Spleen (tissue), 11 donors: ENCODE results near the gene CATSPERD. TPM values are rescaled to one million over a fixed set of nuclear protein-coding genes. Genes with fewer than 3 reads are reported as not detected.

Experiments used
- DNase-seq: peaks from one replicate; pipeline ENCODE4 v3.0.0-alpha.2; 2020
- H3K27ac ChIP-seq, 8 donors: fragments of 200-600 bp; sonication (generic) in 7 of 8; 1 replicate in 4 of 8; 2 replicates in 4 of 8; pipeline versions ENCODE4 v1.5.0 to v1.8.0; 2016 to 2021; ENCODE audit warnings: inconsistent platforms in 4 of 8, mild to moderate bottlenecking in 4 of 8, moderate library complexity in 1 of 8
- H3K27me3 ChIP-seq, 7 donors: fragments of 200-600 bp; sonication (generic) in 6 of 7; replicated peaks in 1 of 7; 1 replicate in 4 of 7; 2 replicates in 3 of 7; pipeline versions ENCODE4 v1.5.0 to v1.8.0; 2016 to 2021; ENCODE audit warnings: inconsistent platforms in 3 of 7, mild to moderate bottlenecking in 1 of 7
- H3K36me3 ChIP-seq, 6 donors: fragments of 200-600 bp; sonication (generic) in 5 of 6; 1 replicate in 4 of 6; 2 replicates in 2 of 6; pipeline versions ENCODE4 v1.5.0 to v1.8.0; 2016 to 2021; ENCODE audit warnings: inconsistent platforms in 2 of 6
- H3K4me1 ChIP-seq, 6 donors: fragments of 200-600 bp; sonication (generic) in 5 of 6; 1 replicate in 3 of 6; 2 replicates in 3 of 6; pipeline versions ENCODE4 v1.5.0 to v1.8.0; 2016 to 2021; ENCODE audit warnings: inconsistent platforms in 3 of 6
- H3K4me3 ChIP-seq, 8 donors: fragments of 200-600 bp; sonication (generic) in 7 of 8; 1 replicate in 4 of 8; 2 replicates in 4 of 8; pipeline versions ENCODE4 v1.5.0 to v1.8.0; 2016 to 2021; ENCODE audit warnings: inconsistent platforms in 4 of 8, mild to moderate bottlenecking in 4 of 8, moderate library complexity in 2 of 8
- H3K9me3 ChIP-seq, 8 donors: fragments of 200-600 bp; sonication (generic) in 7 of 8; 1 replicate in 4 of 8; 2 replicates in 4 of 8; pipeline versions ENCODE4 v1.5.0 to v1.8.0; 2016 to 2021; ENCODE audit warnings: inconsistent platforms in 4 of 8
- POLR2A ChIP-seq, 3 donors: fragments of 450-650 bp; IDR thresholded peaks; one replicate each; pipeline ENCODE4 v1.5.1; 2017; ENCODE audit warnings: antibody characterized with exemption in 3 of 3, mild to moderate bottlenecking in 1 of 3
- POLR2AphosphoS5 ChIP-seq, 3 donors: sonication (generic); formaldehyde crosslinking; IDR thresholded peaks; one replicate each; pipeline ENCODE4 v1.5.1; 2017; ENCODE audit warnings: antibody characterized with exemption in 3 of 3
- WGBS, 5 donors: extraction: QIAGEN DNeasy Blood & Tissue Kit in 3 of 5; methylation state at CpG; one replicate each; pipeline versions ENCODE4 v1.1.5 to v1.1.7; 2013 to 2018; 5-methylcytosine and 5-hydroxymethylcytosine counted together
- intact Hi-C: fragments of 100-400 bp; cut with DNase I; formaldehyde crosslinking; loops from one replicate; pipeline ENCODE4 v1.15.0; 2023; ENCODE audit warnings: low total_unique reads
- polyA plus RNA-seq, 3 donors: library from polyadenylated mRNA; stranded (reverse); fragments of 200-250 nt; gene quantifications; one replicate each; pipeline ENCODE4 v1.2.1, GENCODE V29; 2013
- total RNA-seq, 7 donors: library from RNA; depleted of rRNA in 3 of 7; stranded (reverse); fragments of >200 nt in 3 of 7; fragmentation: NEBNext Ultra II Directional in 4 of 7; extraction: Animal tissue kit (Norgen Biotek cat#: 25700) in 4 of 7; gene quantifications; one replicate each; pipeline versions ENCODE4 v1.1.0 to v1.2.1, GENCODE V29; 2016 to 2021
- TF ChIP-seq, protein P1 (sequence below), 11 experiments: fragments of 200-600 bp in 7 of 11; fragments of 450-650 bp in 4 of 11; sonication (generic) in 4 of 11; IDR thresholded peaks in 8 of 11; conservative IDR thresholded peaks in 3 of 11; 1 replicate in 7 of 11; 2 replicates in 4 of 11; pipeline versions ENCODE4 v1.4.0 to v1.8.0; 2016 to 2021; ENCODE audit warnings: antibody characterized with exemption in 11 of 11, inconsistent platforms in 4 of 11, mild to moderate bottlenecking in 1 of 11
- donor health status: healthy with polysubstance abuse.
- donor health status: DM: no; HTN: no; CAD: no; lungs with moderate emphysema.
- donor health status: DM: no; HTN: no; CAD: no.
- donor health status: Bipolar disorder and iron deficiency.
- donor health status: healthy.
- donor health status: DM: no; HTN: no; CAD: no.
- donor health status: DM: yes; HTN: yes; CAD: no.

CATSPERD gene
- total and polyA plus RNA-seq, 10 donors, result not detected

DNA sequence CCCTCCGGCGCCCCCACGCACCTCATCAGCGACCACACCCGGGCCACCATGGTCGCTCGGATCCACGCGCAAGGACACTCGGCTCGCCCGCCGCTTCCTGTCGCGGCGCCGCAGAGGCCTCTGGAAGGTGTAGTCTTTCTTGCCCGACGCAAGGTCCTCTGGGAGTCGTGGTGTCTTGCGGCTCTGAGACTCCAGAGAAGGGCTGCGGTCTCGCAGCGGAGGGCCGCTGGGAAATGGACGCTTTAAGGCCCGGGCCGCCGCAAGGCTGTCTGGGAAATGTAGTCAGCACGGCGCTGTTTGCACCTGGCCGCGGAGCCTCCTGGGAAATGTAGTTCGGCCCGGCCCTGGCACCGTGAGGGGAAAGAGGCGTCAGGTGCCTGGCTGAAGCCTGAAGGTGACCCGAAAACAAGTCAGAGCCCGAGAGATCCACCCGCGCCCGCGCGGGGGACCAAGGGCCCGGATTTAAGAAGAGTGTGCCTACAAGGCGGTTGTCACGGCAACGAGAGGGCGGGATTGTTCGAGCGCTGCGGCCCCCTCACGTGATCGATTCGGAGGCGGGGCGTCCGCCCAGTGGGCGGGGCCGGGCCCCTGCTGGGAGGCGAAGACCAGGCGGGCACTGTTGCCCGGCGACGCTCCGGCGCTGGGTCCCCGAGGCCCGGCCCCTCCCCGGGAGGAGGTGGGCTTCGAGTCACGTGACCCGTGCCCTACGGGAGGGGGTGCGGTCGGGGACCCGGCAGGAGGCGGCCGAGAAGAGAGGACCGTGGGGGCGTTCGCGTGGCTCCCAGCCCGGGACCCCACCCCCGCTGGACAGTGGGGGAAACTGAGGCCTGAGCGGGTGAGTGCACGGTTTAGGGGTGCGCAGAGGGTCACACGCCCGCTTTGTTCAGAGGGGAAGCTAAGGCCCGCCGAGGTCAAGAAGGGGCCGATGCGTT lies 39.7 kb upstream of the CATSPERD start, which contains the start of the genes HSD11B1L and MICOS13:
TSS of gene HSD11B1L (plus strand) at position 591 of the 932 bp plus-strand sequence. CDS start 3,806 bp downstream, outside the sequence.
TSS of gene MICOS13 (minus strand) at position 80 of the 932 bp plus-strand sequence. CDS start at position 50, 30 bp downstream.
- TF ChIP-seq POLR2A (IDR thresholded peaks at IDR 0.05) (peak in 1 of 3 donors; percentile 64), POLR2AphosphoS5 (IDR thresholded peaks at IDR 0.05) (peak; percentile 89 to 95 (median 89))
- TF ChIP-seq, protein P1, sequence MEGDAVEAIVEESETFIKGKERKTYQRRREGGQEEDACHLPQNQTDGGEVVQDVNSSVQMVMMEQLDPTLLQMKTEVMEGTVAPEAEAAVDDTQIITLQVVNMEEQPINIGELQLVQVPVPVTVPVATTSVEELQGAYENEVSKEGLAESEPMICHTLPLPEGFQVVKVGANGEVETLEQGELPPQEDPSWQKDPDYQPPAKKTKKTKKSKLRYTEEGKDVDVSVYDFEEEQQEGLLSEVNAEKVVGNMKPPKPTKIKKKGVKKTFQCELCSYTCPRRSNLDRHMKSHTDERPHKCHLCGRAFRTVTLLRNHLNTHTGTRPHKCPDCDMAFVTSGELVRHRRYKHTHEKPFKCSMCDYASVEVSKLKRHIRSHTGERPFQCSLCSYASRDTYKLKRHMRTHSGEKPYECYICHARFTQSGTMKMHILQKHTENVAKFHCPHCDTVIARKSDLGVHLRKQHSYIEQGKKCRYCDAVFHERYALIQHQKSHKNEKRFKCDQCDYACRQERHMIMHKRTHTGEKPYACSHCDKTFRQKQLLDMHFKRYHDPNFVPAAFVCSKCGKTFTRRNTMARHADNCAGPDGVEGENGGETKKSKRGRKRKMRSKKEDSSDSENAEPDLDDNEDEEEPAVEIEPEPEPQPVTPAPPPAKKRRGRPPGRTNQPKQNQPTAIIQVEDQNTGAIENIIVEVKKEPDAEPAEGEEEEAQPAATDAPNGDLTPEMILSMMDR (IDR thresholded peaks at IDR 0.05 in 8 of 11, conservative IDR thresholded peaks at IDR 0.05 in 3 of 11), result peak in 4 of 11 experiments; percentile 9 to 32 (median 28)
- peaks cover 0 to 21% (median 6%) of the 10 kb centered on the region in 6 donors for H3K36me3 ChIP-seq
- peak within 1 kb of the TSS; percentile 54 to 97 (median 88) for H3K4me3 ChIP-seq
- DNase-seq, result peak; percentile 100
- no peaks in the 10 kb centered on the region for H3K27me3 ChIP-seq
- H3K27ac ChIP-seq, result peak within 1 kb of the TSS; percentile 84 to 94 (median 94)
- H3K9me3 ChIP-seq, result no peaks in the 10 kb centered on the region
- 0 to 2% (median 1%) methylated on average over 56 to 94 of the region's 94 CpGs for WGBS, 5 donors
- peaks cover 12 to 33% (median 21%) of the 10 kb centered on the region in 6 donors for H3K4me1 ChIP-seq
- intact Hi-C loops, result no loop called here

DNA sequence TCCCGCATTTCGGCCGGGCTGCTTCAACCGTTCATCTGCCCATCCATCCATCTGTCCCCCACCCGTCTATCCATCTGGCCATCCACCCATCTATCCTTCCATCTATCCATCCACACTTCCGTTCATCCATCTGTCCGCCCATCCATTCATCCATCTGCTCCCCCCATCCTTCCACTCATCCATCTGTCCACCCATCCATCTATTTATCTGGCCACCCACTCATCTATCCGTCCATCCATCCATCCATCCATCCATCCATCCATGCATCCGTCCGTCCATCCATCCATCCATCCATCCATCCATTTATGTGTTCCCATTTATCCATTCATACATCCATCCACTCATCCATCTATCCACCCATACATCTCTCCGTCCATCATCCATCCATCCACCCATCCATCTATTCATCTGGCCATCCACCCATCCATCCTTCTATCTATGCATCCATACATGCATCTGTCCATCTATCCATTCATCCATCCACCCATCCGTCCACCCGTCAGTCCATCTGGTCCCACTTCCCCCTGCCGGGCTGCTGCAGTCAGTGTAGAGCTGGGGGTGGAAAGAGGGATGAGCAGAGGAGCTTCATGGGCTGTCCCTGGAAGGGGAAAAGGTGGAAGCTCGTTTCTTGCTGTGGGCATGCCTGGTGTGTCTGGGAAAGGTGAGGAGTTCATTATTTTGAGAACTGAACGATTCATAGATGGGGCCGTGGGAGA lies 38.9 kb upstream of the CATSPERD start:
- TF ChIP-seq POLR2A (IDR thresholded peaks at IDR 0.05), result no peak
- TF ChIP-seq, protein P1 (IDR thresholded peaks at IDR 0.05 in 8 of 11, conservative IDR thresholded peaks at IDR 0.05 in 3 of 11), result no peak
- TF ChIP-seq POLR2AphosphoS5 (IDR thresholded peaks at IDR 0.05), result no peak
- H3K27ac ChIP-seq, result peak overlapping the region in 5 of 8 donors; percentile 84 to 94 (median 93)
- H3K36me3 ChIP-seq, result peaks cover 0 to 21% (median 6%) of the 10 kb centered on the region in 6 donors
- DNase-seq, result no peak
- H3K9me3 ChIP-seq, result no peaks in the 10 kb centered on the region
- no peaks in the 10 kb centered on the region for H3K27me3 ChIP-seq
- peaks cover 12 to 42% (median 28%) of the 10 kb centered on the region in 6 donors for H3K4me1 ChIP-seq
- peak overlapping the region in 7 of 8 donors; percentile 54 to 97 (median 85) for H3K4me3 ChIP-seq
- WGBS, 5 donors, result 65 to 68% (median 68%) methylated on average over 17 of the region's 17 CpGs
- intact Hi-C loops, result no loop called here

DNA sequence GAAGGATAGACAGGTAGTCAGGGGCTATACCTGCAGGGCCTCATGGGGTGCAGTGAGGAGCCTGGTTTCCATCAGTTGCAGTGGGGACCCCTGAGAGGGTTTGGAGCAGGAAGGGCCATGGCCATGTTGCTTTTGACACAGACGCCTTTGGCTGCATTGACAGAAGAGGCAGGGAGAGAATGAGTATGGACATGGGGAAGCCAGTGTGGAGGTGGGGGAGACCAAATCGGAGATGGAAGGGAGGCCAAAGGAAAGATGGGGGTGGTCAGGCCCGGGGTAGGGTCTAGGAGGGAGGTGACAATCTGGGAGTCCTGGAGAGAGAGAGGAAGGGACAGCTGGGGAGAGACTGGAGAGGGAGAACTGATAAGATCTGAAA lies 38.3 kb upstream of the CATSPERD start:
- Histone ChIP-seq H3K36me3 (peaks cover 0 to 16% (median 6%) of the 10 kb centered on the region in 6 donors), H3K27me3 (no peaks in the 10 kb centered on the region), H3K27ac (no peak overlapping the region), H3K4me1 (peaks cover 14 to 47% (median 30%) of the 10 kb centered on the region in 6 donors), H3K9me3 (no peaks in the 10 kb centered on the region), H3K4me3 (no peak overlapping the region)
- TF ChIP-seq POLR2A (IDR thresholded peaks at IDR 0.05) (no peak), POLR2AphosphoS5 (IDR thresholded peaks at IDR 0.05) (no peak)
- TF ChIP-seq, protein P1 (IDR thresholded peaks at IDR 0.05 in 8 of 11, conservative IDR thresholded peaks at IDR 0.05 in 3 of 11), result no peak
- 86 to 94% (median 89%) methylated on average over 3 of the region's 3 CpGs for WGBS, 5 donors
- intact Hi-C loops, result no loop called here
- DNase-seq, result no peak
